GM12891 (cell line): ENCODE measurements around the gene USP27X.

Source experiments
- DNase-seq: peaks from one replicate; pipeline ENCODE4 v3.0.0; 2011; ENCODE audit warnings: low spot score; ENCODE audit not compliant: insufficient read length
- FAIRE-seq: peaks from 2 replicates; lab custom pipeline; 2011; peaks lifted over from hg19 to GRCh38; lab: Jason Lieb, UNC
- PAX5 ChIP-seq: IDR thresholded peaks from 2 replicates; pipeline ENCODE4 v1.6.1; 2011; ENCODE audit warnings: low read length, moderate library complexity, mild to moderate bottlenecking; ENCODE audit not compliant: insufficient read depth, severe bottlenecking
- POLR2A ChIP-seq: IDR thresholded peaks from 2 replicates; pipeline ENCODE4 v1.6.1; 2011; ENCODE audit warnings: low read depth, low read length, control low read depth
- POLR2AphosphoS5 ChIP-seq: IDR thresholded peaks from 2 replicates; pipeline ENCODE4 v1.6.1; 2011; ENCODE audit warnings: low read depth, low read length, control low read depth
- POU2F2 ChIP-seq: IDR thresholded peaks from 2 replicates; pipeline ENCODE4 v1.6.1; 2011; ENCODE audit warnings: low read depth, mild to moderate bottlenecking, control low read depth, low read length, moderate library complexity
- SPI1 ChIP-seq: IDR thresholded peaks from 2 replicates; pipeline ENCODE4 v1.6.1; 2011; ENCODE audit warnings: low read depth, low read length, control low read depth
- TAF1 ChIP-seq: IDR thresholded peaks from 2 replicates; pipeline ENCODE4 v1.6.1; 2011; ENCODE audit warnings: low read depth, low read length, control low read depth

Gene USP27X

GRCh38 chrX:49919617-49920016 lies 40.3 kb downstream of the USP27X start:
- DNase-seq, result no peak
- peak; percentile 74 for FAIRE-seq
- TF ChIP-seq PAX5 (no peak), POLR2A (no peak), SPI1 (no peak), POLR2AphosphoS5 (no peak), TAF1 (no peak), POU2F2 (no peak)

- FAIRE-seq (no peak), DNase-seq (no peak)
- TF ChIP-seq SPI1 (no peak), POLR2A (no peak), TAF1 (no peak), POU2F2 (no peak), POLR2AphosphoS5 (no peak), PAX5 (no peak)
Measured at GRCh38 chrX:49921109-49921508, 41.8 kb downstream of the USP27X start.

GRCh38 chrX:49922291-49923241 lies 43.3 kb downstream of the USP27X start, which contains the start of gene CLCN5:
Gene CLCN5, plus strand, starts transcription at chrX:49922596. Its CDS starts 2,703 bp downstream, at chrX:49925299.
- DNase-seq (peak; percentile 79), FAIRE-seq (peak; percentile 98)
- TF ChIP-seq TAF1 (no peak), POU2F2 (no peak), PAX5 (no peak), SPI1 (no peak), POLR2A (0 out of 2 replicates have a peak, but pooled peaks have one; percentile 30), POLR2AphosphoS5 (0 out of 2 replicates have a peak, but pooled peaks have one; percentile 19)

- no peak for FAIRE-seq
- TF ChIP-seq PAX5 (no peak), POLR2AphosphoS5 (no peak), POU2F2 (no peak), POLR2A (no peak), SPI1 (no peak), TAF1 (no peak)
- no peak for DNase-seq
Measured at GRCh38 chrX:49925176-49925575, 45.9 kb downstream of the USP27X start.

- TF ChIP-seq POU2F2 (no peak), PAX5 (no peak), POLR2A (no peak), TAF1 (no peak), SPI1 (no peak), POLR2AphosphoS5 (no peak)
- no peak for DNase-seq
- FAIRE-seq, result no peak
Measured at GRCh38 chrX:49930039-49930438, 50.8 kb downstream of the USP27X start.
